NCI-H345 treated with DMSO at 0.1 percent for 48 hours (cell line): Measurements from ENCODE around the gene PPM1N.
A peak's percentile ranks its signal among the peaks of the same experiment; 100 is the strongest.
"Not testable (repeated sequence)": the region's sequence is repeated elsewhere in the genome, so short reads cannot be mapped to it uniquely, and the experiment has no call there.

Experiments
- DNase-seq: peaks from one replicate; lab custom pipeline; 2025; ENCODE audit not compliant: unreplicated experiment; lab: John Stamatoyannopoulos, UW

Gene PPM1N

DNA sequence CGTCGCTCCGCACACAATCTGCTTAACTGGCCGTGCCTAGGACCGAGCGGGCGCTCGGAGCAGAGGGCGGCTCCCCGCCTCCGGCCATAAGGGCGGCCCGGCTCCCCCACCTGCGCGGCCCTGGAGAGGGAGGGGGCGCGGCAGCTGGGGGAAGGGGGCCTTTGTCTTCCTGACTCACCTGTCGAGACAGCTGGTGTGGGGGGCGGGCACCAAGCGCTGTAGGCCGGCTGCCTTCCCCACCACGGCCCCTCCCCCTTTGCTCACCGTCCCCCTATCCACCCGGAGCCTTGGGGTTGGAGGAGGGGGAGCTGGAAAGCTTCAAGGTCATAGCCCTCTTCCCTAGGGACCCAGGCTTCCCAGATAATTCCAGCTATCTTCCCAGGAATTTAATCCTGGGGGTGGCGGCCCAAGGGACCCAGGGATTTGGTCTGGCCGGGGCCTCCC lies 10.2 kb downstream of the PPM1N start:
- DNase-seq = no peak

GRCh38 chr19:45508861-45509691 lies 10.8 kb downstream of the PPM1N start:
- no peak for DNase-seq

- DNase-seq = no peak
Observed at GRCh38 chr19:45509692-45510015, 11.4 kb downstream of the PPM1N start.

DNA sequence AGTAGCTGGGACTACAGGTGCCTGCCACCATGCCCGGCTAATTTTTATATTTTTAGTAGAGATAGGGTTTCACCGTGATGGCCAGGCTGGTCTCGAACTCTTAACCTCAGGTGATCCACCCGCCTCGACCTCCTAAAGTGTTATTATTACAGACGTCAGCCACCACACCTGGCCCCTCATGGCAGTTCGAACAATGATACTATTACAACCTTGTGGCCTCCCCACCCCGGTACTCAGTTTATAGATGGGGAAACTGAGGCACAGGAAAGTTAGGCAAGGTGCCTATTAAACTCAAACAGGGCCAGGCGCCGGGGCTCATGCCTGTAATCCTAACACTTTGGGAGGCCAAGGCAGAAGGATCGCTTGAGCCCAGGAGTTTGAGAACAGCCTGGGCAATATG lies 12.1 kb downstream of the PPM1N start:
- not testable (repeated sequence) for DNase-seq

DNA sequence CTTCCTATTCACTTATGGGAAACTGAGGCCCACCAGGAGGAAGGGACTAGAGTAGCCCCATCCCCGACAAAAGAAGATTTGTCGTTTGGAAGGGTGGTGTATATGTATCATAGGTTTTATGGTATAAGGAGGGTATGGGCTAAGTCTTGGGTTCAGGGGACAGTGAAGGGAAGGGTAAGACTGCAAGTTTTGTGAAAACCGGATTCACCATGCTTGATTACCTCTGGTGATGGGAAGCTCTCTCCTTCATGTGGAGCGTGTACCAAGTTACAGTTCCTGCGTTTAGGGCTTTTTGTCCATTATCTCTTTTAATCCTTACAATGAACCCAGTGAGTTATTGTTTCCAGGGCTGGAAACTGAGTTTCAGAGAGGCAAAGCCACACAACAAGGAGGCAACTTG lies 12.8 kb downstream of the PPM1N start:
- DNase-seq = no peak

GRCh38 chr19:45512881-45513483 lies 14.7 kb downstream of the PPM1N start:
- no peak for DNase-seq

DNA sequence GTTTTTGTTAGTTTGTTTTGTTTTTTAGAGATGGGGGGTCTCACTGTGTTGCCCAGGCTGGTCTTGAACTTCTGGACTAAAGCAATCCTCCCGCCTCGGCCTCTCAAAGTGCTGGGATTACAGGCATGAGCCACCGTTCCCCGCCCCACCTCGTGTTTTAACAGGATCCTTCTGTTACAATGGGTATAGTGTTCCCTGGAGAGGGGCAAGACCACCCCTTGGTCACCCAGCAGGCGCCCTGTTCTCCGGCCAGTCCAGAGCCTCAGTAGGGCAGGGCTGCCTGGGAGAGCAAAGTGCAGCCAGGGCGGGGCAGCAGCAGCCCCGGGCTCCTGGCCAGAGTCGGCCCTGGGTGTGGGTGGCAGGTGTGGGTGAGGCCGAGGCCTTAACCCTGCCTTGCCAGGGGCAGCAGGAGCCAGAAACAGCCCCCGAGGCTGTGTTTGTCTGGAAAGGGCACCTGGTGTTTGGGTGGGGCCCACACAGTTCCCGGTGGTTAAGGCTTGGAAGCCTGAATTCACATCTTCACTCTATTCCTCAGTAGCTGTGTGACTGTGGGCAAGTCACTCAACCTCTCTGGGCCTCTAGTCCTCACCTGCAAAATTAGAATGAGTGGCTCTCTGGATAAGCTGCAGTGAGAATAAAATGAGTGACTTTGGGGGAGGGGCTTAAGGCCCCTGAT lies 16.3 kb downstream of the PPM1N start:
- DNase-seq = no peak

DNA sequence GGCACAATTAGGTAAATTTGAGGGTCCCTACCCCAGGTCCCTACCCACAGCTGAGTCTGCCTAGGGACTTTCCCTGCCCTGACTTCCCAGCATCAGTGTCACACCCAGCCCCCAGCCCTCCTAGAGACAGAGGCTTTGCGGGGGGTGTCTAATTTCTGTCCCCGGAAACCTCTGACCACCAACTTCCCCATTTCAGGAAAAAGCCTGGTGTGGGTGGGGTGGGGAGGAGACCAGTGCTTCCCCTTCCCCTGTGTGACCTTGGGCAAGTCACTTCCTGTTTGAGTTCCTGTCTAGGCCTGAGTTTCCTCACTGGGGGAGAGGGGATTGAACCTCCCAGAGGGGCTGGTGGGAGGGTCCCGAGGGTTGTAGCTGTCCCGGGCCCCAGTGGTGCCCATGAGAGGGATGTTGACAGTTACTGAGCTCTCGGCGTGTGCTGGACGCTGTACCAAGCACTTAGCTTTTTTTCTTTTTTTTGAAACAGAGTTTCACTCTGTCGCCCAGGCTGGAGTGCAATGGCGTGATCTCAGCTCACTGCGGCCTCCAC lies 16.9 kb downstream of the PPM1N start:
- DNase-seq = no peak

GRCh38 chr19:45515807-45516401 lies 17.7 kb downstream of the PPM1N start:
- DNase-seq = no peak

GRCh38 chr19:45517238-45517637 lies 19.0 kb downstream of the PPM1N start:
- no peak for DNase-seq

DNA sequence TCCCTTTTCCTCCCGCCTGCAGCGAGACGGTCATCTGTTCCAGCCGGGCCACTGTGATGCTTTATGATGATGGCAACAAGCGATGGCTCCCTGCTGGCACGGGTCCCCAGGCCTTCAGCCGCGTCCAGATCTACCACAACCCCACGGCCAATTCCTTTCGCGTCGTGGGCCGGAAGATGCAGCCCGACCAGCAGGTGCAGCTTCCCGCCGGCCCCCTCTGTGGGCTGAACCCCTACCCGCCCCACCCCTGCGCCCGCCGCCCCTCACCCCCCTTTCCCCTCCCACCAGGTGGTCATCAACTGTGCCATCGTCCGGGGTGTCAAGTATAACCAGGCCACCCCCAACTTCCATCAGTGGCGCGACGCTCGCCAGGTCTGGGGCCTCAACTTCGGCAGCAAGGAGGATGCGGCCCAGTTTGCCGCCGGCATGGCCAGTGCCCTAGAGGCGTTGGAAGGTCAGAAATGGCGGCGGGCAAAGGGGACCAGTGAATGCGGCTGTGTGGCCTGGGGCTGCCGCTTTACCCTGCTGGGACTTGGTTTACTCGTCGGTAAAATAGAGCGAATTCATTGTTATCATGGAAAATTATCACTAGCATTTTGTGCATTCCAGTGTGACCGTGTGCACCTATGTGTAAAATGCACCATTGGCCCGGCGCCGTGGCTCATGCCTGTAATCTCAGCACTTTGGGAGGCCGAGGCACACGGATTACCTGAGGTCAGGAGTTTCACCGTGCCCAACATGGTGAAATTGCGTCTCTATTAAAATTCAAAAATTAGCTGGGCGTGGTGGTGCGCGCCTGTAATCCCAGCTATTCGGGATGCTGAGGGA lies 19.6 kb downstream of the PPM1N start:
- DNase-seq = no peak

DNA sequence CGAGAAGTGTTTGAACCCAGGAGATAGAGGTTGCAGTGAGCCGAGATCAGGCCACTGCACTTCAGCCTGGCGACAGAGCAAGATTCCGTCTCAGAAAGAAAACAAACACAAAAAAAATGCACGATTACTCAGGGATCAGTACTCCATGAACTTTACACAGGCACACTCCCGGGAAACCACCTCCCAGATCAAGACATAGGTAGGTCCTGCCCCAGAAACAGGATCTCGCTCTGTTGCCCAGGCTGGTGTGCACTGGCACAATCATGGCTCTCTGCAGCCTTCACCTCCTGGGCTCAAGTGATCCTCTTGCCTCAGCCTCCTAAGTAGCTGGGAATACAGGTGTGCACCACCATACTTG lies 20.2 kb downstream of the PPM1N start:
- no peak for DNase-seq

DNA sequence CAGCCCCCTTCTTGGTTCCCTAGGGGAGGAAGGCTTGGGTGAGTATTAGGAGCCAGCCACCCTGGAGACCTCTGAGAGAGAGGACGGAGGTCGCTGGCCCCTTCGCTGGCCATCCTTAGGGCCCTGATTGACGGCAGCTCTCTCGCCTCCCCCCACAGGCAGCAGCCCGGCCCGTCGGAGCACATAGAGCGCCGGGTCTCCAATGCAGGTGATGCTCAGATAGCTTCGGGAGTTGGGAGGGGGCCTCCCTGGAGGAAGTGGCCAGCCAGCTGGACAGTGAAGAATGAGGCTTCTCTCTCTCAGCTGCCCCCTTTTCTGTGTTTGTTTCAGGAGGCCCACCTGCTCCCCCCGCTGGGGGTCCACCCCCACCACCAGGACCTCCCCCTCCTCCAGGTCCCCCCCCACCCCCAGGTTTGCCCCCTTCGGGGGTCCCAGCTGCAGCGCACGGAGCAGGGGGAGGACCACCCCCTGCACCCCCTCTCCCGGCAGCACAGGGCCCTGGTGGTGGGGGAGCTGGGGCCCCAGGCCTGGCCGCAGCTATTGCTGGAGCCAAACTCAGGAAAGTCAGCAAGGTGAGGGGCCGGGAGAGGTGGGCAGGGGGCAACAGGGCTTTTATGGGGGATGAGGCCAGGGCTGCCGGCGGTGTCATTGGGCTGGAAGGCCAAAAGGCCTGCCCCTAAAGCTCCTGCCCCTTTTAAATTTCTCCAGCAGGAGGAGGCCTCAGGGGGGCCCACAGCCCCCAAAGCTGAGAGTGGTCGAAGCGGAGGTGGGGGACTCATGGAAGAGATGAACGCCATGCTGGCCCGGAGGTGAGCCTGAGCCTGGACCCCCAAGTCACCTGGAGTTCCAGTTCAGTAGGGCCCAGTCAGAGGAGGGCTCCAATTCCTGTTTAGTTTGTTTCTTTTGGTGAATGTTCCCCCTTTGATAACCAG lies 24.0 kb downstream of the PPM1N start:
- DNase-seq = no peak

- DNase-seq = peak; percentile 43
Observed at GRCh38 chr19:45523642-45524256, 25.5 kb downstream of the PPM1N start.

- no peak for DNase-seq
Observed at GRCh38 chr19:45524575-45525129, 26.4 kb downstream of the PPM1N start.

- no peak for DNase-seq
Observed at GRCh38 chr19:45526143-45526542, 27.9 kb downstream of the PPM1N start.

- no peak for DNase-seq
Observed at GRCh38 chr19:45526971-45527370, 28.7 kb downstream of the PPM1N start.

DNA sequence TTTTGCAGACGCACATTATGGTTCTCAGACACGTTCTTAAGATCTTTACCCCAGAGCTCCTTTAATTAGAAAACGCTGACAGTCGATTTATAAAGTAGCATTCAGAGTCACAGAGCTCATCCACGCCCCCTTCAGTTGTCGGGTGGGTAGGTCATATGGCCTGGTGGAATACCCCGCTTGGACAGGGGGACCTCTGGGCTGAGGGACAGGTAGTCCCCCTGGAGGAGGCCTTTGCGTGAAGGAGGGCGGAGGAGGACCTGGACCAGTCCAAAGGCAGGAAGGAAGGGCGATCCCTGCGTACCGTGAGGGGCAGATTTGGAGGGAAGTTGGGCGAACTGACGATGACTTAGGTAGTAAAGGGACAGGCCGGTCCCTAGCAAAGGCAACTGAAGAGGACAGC lies 29.5 kb downstream of the PPM1N start:
- no peak for DNase-seq

DNA sequence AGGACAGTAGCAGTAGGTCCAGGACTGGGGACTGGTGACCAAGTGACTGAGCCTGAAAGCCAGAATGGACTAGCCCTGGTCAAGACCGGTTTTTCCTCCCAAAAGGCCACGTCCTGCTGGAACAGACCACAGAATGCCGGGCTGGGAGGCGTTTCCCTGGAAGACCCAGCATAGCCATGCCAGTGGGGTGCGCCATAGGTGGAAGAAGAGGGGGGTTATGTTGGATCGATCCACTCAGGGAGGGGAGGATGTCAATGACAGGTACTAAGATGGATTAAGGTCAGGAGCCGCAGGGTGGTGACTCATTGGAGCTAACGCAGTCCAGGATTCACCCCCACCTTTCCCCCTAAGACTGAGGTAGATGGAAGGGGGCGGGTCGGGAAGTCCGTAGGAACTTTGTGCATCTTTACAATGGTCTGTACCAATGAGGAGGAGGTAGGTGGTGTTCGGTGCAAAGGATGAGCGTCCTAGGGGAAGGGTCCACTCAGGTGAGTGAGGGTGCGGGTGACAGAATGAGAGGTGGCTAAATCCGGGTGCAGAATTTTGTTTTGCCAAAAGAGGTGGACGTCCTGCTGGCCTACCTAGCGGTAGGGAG lies 30.0 kb downstream of the PPM1N start:
- no peak for DNase-seq
